Superior temporal gyrus (tissue), 1 donor: ENCODE data around the gene BRD3OS.
A peak's percentile ranks its signal among the peaks of the same experiment; 100 is the strongest.
"Not testable (repeated sequence)": the region's sequence is repeated elsewhere in the genome, so short reads cannot be mapped to it uniquely, and the experiment has no call there.

Experiments used
- DNase-seq: peaks from one replicate; pipeline ENCODE4 v3.0.0-alpha.2; 2016; ENCODE audit errors: extremely low spot score

The BRD3OS gene

DNA sequence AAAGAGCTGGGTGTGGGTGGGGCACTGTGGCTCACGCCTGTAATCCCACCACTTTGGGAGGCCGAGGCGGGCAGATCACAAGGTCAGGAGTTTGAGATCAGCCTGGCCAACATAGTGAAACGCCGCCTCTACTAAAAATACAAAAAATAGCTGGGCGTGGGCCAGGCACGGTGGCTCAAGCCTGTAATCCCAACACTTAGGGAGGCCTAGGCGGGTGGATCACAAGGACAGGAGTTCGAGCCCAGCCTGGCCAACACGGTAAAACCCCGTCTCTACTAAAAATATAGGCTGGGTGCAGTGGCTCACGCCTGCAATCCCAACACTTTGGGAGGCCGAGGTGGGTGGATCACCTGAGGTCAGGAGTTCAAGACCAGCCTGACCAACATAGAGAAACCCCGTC lies 36.5 kb upstream of the BRD3OS start:
- DNase-seq: not testable (repeated sequence)

GRCh38 chr9:133989625-133990365 lies 35.5 kb upstream of the BRD3OS start:
- DNase-seq: no peak

DNA sequence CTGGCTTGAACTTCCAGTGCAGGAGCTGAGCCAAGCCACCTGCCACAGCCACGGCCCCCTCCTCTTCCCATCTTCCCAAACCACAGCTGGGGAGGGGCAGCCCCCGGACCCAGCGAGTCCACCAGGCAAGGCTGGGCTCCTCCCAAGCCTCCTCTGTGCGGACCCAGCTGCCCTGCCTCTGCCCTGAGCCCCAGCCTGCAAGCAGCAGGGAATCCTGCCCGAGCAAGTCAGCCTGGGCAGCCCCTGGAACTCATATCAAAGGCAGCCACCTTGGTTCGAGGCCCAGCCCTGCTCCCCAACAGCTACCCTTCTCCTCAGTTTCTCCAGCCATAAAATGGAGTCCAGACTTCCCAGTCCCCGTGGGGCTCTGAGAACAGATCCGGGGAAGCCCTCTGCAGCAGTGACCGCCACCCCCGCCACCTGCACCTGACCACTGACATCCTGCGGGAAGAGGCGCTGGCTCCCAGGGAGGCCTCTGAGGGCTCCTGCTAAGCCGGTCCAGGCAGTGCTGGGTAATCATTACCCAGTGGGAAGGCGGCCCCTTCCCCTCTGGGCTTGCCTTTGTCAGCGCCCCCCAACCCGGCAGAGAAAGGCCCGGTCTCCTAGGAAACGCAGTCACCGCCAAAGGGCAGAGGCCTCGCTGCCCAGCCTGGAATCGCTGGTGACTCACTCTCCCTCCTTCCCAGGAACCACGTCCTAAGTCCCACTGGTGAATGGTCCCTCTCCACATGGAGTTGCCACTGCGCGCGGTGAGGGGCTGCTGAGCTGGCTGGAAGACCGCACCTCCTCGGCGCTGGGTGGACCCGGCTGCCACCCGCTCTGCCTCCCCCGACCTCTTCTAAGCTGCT lies 34.7 kb upstream of the BRD3OS start:
- no peak for DNase-seq

- DNase-seq: no peak
These were observed 33.9 kb upstream of the BRD3OS start for GRCh38 chr9:133991214-133991921.

DNA sequence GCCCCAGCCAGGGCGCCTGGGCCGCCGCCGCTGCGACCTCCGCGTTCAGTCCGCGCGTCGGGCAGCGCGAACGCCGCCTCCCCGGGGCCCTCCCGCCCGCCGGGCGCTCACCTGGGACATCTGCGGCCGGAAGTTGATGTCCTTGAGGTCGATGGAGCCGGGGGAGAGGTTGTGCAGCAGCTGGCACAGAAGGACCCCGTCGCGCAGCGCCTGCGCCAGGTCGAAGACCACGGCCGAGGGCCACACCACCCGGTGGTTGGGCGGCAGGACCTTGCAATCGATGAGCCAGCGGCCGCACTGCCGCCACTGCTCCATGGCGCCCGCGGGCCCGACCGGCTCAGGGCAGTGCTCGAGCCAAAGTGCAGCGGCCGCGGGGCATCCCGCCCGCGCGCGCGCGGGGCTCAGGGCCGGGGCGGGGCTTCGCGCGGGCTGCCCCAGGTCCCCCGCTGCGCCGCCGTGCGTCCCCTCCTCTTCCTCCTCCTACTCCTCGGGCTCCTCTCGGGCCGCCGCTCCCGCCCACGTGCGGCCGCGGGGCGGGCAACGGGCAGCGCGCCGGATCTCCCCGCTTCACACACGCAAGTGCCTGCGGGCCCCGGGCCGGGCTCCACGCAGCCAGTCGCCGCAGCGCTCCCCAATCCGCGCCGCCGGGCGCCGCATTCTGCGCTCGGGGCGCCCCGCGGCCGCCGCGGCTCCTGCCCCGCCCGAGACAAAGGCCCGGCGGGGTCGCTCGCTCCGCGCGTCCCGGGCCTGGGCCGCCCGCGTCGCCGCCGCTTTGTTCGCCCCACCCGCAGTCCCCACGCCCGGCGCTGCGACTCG lies 33.1 kb upstream of the BRD3OS start, which contains the start of gene VAV2:
Gene VAV2, minus strand, starts transcription at position 361 of the 816 bp plus-strand sequence. Its CDS starts 46 bp downstream, at position 315.
- DNase-seq: no peak

- DNase-seq: no peak
These were observed 32.3 kb upstream of the BRD3OS start for GRCh38 chr9:133992780-133993634.

DNA sequence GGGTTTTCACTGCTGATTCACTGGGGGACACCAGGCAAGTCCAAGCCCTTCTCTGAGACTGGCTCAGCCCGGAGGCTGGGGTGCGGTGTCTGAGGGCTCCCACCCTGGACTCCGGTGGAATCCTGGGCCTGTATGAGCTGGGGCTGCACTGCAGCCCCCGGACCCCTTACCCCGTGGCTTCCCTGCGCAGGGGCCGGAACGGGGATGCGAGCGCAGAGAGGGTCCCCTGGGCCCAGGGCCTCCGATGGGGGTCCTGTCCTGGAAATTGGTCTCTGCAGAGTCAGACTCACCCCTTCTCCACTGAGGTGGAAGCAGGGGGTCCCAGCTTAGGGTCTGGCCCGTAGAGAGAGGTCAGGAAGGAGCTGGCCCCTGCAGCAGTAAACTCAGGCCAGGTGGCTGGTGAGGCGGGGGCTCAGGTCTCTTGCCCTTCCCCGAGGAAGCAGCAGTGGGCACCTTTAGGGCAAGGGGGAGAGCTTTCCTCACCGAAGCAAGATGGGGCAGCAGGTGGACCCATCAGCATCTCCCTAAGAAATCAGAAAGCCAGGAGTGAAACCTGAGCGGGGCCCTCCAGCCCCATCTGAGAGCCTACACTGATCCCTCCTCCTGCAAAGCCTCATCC lies 31.5 kb upstream of the BRD3OS start:
- DNase-seq: no peak

GRCh38 chr9:133994353-133995011 lies 30.8 kb upstream of the BRD3OS start:
- peak; percentile 82 for DNase-seq

GRCh38 chr9:133995012-133995896 lies 30.0 kb upstream of the BRD3OS start:
- DNase-seq: no peak

DNA sequence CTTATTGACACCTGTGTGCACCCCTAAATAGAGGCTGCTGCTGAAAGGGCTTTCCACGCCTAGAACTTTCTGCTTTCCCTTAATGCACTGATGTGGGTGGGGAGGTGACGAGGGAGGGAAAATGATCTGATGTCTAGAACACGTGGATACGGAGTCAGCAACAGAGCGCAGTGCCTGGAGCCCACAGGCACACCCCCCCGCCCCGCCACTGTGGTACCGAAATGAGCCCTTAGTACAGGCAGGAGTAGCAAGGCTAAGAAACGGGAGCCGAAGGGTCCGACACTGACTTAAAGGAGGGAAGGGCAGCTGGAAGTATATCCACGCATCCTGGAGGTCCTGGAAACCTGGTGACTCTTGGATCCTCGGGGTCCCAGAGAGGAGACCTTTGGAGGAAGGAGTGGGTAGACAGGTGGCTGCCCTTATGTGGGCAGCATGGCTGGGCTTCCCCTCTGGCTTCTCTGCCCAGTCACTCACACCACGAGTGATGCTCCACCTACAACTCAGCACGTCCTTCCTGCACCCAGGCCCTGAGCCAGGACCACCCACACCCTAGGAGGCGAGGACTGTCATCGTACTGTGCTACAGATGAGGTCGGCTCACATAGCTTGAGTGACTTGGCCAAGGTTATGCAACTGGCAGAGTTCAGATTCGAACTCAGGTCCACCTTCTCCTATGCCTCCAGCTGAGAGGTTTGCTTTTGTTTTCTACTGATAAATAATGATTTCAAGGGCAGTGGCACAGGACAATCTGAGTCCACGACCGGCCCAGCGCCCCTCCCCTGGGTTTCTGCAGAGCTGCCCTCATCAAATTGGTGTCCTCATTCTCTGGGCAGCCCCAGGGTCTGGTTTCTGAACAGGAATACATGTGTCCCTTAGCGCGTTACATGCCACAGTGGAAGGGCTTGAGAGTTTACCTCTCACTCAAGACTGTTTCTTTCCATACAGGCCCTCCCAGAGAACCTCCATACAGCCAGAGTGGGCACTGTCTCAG lies 28.5 kb upstream of the BRD3OS start:
- DNase-seq: no peak

- DNase-seq: no peak
These were observed 27.7 kb upstream of the BRD3OS start for GRCh38 chr9:133997584-133997983.

DNA sequence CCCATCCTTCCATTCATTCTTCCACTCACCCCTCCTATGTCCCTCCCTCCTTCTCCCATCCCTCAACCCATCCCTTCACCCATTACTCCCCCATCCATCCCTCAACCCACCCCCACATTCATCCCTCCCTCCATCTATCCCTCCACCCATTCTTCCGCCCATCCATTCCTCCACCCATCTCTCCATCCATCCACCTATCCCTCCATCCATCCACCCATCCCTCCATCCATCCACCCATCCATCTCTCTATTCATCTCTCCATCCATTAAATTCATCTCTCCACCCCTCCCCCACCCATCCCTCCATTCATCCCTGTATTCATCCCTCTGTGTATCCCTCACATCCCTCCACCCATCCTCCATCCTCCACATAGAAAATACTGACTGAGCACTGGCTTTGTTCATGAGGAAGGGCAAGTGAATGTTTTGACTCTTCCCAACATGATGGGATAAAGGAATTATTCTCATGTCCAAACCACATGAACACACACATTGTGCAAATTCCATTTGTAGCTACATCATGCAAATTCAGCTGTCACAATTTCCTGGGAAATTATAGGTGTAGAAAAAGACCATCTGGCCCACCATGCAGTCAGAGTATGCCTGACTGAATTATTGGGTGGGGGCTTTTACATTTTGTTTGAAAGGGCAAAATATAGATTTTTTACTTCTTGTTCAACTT lies 26.2 kb upstream of the BRD3OS start:
- DNase-seq: no peak

DNA sequence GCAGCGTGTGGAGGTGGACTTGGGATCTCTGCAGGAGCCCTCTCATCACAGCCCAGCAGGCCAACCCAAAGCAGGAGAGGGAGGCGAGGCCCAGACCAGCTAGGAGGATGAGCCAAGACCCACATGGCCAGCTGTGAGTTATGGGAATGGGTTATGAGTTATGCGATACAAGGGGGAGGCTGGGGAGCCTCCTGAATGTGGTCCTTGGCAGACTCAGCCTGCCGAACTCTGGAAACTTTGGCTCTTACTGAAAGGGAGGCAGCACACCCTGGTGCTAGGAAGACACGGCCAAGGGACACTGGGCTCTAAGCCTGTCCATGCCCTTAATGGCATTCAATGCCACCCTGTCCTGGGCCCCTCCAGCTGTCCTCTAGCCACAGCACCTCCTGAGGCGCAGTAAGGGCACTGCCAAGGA lies 25.4 kb upstream of the BRD3OS start:
- no peak for DNase-seq

GRCh38 chr9:134002796-134003195 lies 22.5 kb upstream of the BRD3OS start:
- no peak for DNase-seq

DNA sequence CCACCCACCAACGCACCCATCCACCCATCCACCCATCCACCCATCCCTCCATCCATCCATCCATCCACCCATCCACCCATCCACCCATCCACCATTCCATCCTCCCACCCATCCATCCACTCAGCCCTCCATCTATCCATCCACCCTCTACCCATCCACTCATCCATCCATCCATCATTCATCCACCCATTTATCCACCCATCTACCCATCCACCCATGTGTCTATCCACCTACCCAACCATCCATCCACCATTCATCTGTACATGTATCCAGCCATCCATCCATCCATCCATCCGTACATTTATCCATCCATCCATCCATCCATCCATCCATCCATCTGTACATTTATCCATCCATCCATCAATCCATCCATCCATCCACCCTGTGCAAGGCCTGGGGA lies 22.0 kb upstream of the BRD3OS start:
- DNase-seq: no peak

DNA sequence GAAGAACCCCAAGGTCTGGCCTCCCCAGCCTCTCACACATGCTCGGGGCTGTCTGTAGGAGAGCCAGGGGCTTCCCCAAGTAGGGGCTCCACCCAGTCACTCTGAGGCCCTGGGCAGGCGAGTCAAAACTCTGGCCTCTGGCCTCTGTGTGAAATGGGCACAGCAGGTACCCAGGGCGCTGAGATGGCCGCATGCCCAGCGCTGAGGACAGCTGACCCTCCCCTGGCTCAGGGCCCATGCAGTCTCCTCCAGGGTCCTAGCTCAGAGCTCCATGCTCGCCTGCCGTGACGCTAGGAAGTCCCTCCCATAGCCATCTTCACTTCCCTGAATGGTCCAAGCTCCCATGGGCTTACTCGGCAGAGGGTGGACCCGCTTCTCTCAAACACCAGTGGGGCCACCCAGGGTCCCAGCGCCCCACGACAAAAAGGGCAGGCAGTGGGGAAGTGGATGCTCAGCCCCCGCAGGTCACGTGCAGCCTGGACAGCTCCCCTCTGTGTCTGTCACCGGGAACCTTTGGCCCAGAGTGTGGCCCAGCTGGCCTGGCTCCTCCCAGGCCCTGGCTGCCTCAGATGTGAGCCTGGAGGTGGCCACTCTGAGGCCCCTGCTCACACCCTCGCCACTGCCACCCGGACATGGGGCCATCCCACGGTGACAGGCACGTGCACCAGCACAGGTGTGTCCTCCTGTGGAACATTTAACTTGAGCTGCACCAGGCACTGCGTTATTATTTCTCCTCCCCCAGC lies 21.0 kb upstream of the BRD3OS start:
- no peak for DNase-seq
